Breast epithelium (tissue), 3 donors: ENCODE measurements around the gene C1orf87.

Experiments
- POLR2A ChIP-seq: fragments of 450-650 bp; IDR thresholded peaks from one replicate; pipeline ENCODE4 v1.6.1; 2016; ENCODE audit warnings: antibody characterized with exemption, mild to moderate bottlenecking, moderate library complexity
- TF ChIP-seq, protein P1 (sequence below), 3 donors: fragments of 450-650 bp; IDR thresholded peaks; one replicate each; pipeline ENCODE4 v1.5.1; 2016 to 2017; ENCODE audit warnings: antibody characterized with exemption in 3 of 3, mild to moderate bottlenecking in 3 of 3, moderate library complexity in 3 of 3

DNA sequence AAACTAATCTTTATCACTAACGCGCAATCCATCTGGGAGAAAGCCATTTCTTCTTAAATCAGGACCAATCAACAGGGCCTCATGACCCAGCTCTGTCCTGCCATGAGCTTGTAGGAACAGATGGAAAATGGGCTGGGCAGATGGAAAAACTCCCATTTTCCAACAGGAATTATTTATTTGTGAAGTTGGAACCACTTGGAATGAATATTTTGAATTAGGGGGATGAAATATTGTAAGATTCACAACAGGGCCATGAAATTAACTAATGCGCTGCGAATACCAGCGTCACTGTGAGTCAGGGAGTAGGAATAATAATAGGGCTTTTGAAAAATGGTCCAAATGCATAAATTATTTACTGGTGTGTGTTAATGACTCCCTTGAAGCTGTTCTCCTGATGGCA, 93.9 kb downstream of the C1orf87 start:
- TF ChIP-seq POLR2A = no peak
- TF ChIP-seq, protein P1, sequence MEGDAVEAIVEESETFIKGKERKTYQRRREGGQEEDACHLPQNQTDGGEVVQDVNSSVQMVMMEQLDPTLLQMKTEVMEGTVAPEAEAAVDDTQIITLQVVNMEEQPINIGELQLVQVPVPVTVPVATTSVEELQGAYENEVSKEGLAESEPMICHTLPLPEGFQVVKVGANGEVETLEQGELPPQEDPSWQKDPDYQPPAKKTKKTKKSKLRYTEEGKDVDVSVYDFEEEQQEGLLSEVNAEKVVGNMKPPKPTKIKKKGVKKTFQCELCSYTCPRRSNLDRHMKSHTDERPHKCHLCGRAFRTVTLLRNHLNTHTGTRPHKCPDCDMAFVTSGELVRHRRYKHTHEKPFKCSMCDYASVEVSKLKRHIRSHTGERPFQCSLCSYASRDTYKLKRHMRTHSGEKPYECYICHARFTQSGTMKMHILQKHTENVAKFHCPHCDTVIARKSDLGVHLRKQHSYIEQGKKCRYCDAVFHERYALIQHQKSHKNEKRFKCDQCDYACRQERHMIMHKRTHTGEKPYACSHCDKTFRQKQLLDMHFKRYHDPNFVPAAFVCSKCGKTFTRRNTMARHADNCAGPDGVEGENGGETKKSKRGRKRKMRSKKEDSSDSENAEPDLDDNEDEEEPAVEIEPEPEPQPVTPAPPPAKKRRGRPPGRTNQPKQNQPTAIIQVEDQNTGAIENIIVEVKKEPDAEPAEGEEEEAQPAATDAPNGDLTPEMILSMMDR (IDR thresholded peaks at IDR 0.05) = no peak
